ENCODE data around the gene INPP5J.

The INPP5J gene

GRCh38 chr22:31120230-31120629 is 2.5 kb upstream of the INPP5J start:
- Mint-ChIP-seq H3K4me3 (no peak overlapping the region), H3K27ac (no peak overlapping the region), H3K4me1 (ENCODE audit: low read depth) (no peaks in the 10 kb centered on the region), H3K27me3 (ENCODE audit: low read depth) (no peaks in the 10 kb centered on the region), H3K9me3 (no peaks in the 10 kb centered on the region), H3K36me3 (ENCODE audit: low read depth) (no peaks in the 10 kb centered on the region)
- DNase-seq (ENCODE audit: low spot score) = no peak

- H3K27me3 Mint-ChIP-seq (ENCODE audit: low read depth) = no peaks in the 10 kb centered on the region
- no peak overlapping the region for H3K27ac Mint-ChIP-seq
- no peaks in the 10 kb centered on the region for H3K36me3 Mint-ChIP-seq (ENCODE audit: low read depth)
- no peaks in the 10 kb centered on the region for H3K9me3 Mint-ChIP-seq
- no peak overlapping the region for H3K4me3 Mint-ChIP-seq
- no peak for DNase-seq (ENCODE audit: low spot score)
- no peaks in the 10 kb centered on the region for H3K4me1 Mint-ChIP-seq (ENCODE audit: low read depth)
These were observed 2.1 kb upstream of the INPP5J start for GRCh38 chr22:31120642-31121041.

- no peaks in the 10 kb centered on the region for H3K4me1 Mint-ChIP-seq (ENCODE audit: low read depth)
- no peak overlapping the region for H3K27ac Mint-ChIP-seq
- H3K27me3 Mint-ChIP-seq (ENCODE audit: low read depth) = no peaks in the 10 kb centered on the region
- H3K9me3 Mint-ChIP-seq = no peaks in the 10 kb centered on the region
- no peaks in the 10 kb centered on the region for H3K36me3 Mint-ChIP-seq (ENCODE audit: low read depth)
- no peak overlapping the region for H3K4me3 Mint-ChIP-seq
- DNase-seq (ENCODE audit: low spot score) = no peak
These were observed 1.4 kb upstream of the INPP5J start for GRCh38 chr22:31121403-31121802.

DNA sequence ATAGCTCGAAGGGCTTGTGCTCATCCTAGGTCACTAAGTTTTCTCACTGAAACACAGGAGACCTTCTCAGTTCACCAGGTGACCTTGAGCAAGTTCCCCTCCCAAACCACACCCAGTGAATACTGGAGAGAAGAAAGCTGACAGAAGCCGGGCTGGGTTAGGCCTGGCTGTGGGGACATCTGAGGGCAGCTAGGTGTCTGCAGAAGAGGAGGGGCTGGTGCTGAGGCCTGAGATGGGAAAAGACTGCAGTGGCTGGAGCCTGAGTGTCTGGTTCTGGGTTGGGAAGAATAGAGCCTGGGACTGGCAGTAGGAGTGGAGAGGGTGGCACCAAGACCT is 602 bp upstream of the INPP5J start:
- Mint-ChIP-seq H3K4me3 (no peak overlapping the region), H3K27me3 (ENCODE audit: low read depth) (no peaks in the 10 kb centered on the region), H3K36me3 (ENCODE audit: low read depth) (no peaks in the 10 kb centered on the region), H3K27ac (no peak overlapping the region), H3K9me3 (no peaks in the 10 kb centered on the region), H3K4me1 (ENCODE audit: low read depth) (peaks cover under 1% of the 10 kb centered on the region)
- no peak for DNase-seq (ENCODE audit: low spot score)

- H3K36me3 Mint-ChIP-seq (ENCODE audit: low read depth) = no peaks in the 10 kb centered on the region
- DNase-seq (ENCODE audit: low spot score) = no peak
- no peaks in the 10 kb centered on the region for H3K9me3 Mint-ChIP-seq
- H3K27ac Mint-ChIP-seq = no peak overlapping the region
- no peak overlapping the region for H3K4me3 Mint-ChIP-seq
- peaks cover 4% of the 10 kb centered on the region for H3K4me1 Mint-ChIP-seq (ENCODE audit: low read depth)
- H3K27me3 Mint-ChIP-seq (ENCODE audit: low read depth) = no peaks in the 10 kb centered on the region
These were observed 481 bp downstream of the INPP5J start for GRCh38 chr22:31123292-31123602.

DNA sequence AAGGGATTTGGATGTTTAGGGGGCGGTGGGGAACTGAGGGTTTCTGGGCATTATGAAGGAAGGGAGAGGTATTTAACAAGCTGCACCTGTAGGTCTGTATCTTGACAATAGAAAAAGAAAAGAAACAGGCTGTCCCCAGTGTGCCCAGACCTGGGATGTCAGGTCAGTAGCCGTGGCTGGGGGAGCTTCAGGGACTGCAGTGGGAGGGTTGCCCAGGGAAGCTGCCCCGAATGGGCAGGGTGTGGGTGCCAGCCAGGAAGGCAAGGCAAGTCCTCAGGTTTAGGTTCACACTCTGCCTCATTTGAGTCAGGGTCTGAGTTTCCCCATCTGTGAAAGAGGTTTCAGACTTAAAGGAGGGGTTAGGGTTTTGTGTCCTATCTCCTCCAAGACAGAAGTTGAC is 1.5 kb downstream of the INPP5J start:
- no peaks in the 10 kb centered on the region for H3K27me3 Mint-ChIP-seq (ENCODE audit: low read depth)
- no peaks in the 10 kb centered on the region for H3K36me3 Mint-ChIP-seq (ENCODE audit: low read depth)
- no peak for DNase-seq (ENCODE audit: low spot score)
- H3K27ac Mint-ChIP-seq = no peak overlapping the region
- no peak overlapping the region for H3K4me3 Mint-ChIP-seq
- no peaks in the 10 kb centered on the region for H3K9me3 Mint-ChIP-seq
- peaks cover 4% of the 10 kb centered on the region for H3K4me1 Mint-ChIP-seq (ENCODE audit: low read depth)

GRCh38 chr22:31124811-31125465 is 2.2 kb downstream of the INPP5J start:
- H3K4me3 Mint-ChIP-seq = no peak overlapping the region
- DNase-seq (ENCODE audit: low spot score) = no peak
- H3K27me3 Mint-ChIP-seq (ENCODE audit: low read depth) = no peaks in the 10 kb centered on the region
- peaks cover 4% of the 10 kb centered on the region for H3K4me1 Mint-ChIP-seq (ENCODE audit: low read depth)
- H3K27ac Mint-ChIP-seq = no peak overlapping the region
- H3K36me3 Mint-ChIP-seq (ENCODE audit: low read depth) = no peaks in the 10 kb centered on the region
- H3K9me3 Mint-ChIP-seq = no peaks in the 10 kb centered on the region

DNA sequence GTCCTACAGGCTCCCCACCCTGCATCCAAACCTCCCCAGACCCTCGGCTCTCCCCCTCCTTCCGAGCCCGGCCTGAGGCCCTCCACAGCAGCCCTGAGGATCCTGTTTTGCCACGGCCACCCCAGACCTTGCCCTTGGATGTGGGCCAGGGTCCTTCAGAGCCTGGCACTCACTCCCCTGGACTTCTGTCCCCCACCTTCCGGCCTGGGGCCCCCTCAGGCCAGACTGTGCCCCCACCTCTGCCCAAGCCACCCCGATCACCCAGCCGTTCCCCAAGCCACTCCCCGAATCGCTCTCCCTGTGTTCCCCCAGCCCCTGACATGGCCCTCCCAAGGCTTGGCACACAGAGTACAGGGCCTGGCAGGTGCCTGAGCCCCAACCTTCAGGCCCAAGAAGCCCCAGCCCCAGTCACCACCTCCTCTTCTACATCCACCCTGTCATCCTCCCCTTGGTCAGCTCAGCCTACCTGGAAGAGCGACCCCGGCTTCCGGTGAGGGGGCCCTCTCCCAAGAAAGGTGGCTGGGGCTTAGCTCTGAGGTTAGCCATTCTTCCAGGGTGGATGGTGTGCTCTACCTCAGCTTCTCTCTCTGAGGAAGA is 2.9 kb downstream of the INPP5J start:
- H3K4me3 Mint-ChIP-seq = no peak overlapping the region
- no peak overlapping the region for H3K27ac Mint-ChIP-seq
- no peaks in the 10 kb centered on the region for H3K9me3 Mint-ChIP-seq
- H3K27me3 Mint-ChIP-seq (ENCODE audit: low read depth) = no peaks in the 10 kb centered on the region
- H3K36me3 Mint-ChIP-seq (ENCODE audit: low read depth) = no peaks in the 10 kb centered on the region
- DNase-seq (ENCODE audit: low spot score) = no peak
- peaks cover 4% of the 10 kb centered on the region for H3K4me1 Mint-ChIP-seq (ENCODE audit: low read depth)

DNA sequence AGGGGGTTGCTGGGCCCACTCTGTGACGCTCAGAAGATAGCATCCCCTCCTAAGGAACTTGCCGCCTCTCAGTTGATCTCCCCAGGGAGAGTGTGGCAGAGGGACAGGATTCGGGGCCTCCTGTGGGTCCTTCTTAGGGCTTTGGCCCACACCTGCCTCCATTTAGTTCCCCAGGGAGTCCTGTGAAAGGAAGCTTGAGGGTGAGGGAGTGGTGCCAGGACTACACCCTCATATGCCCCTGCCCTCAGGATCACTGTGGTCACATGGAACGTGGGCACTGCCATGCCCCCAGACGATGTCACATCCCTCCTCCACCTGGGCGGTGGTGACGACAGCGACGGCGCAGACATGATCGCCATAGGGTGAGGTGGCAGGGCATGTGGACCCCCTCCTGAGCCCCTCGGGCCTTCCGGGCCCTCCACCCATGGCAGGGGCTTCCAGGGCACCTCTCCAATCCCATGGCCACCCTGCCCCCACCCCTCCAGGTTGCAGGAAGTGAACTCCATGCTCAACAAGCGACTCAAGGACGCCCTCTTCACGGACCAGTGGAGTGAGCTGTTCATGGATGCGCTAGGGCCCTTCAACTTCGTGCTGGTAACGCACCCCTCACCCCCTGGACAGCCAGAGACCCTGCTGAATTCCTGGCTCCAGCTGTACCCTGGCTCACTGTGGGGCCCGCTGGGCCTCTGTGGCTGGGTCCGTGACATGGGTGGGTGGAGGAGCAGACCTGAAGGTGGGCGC is 3.5 kb downstream of the INPP5J start:
- Mint-ChIP-seq H3K27ac (no peak overlapping the region), H3K4me1 (ENCODE audit: low read depth) (peaks cover 4% of the 10 kb centered on the region), H3K36me3 (ENCODE audit: low read depth) (no peaks in the 10 kb centered on the region), H3K4me3 (no peak overlapping the region), H3K9me3 (no peaks in the 10 kb centered on the region), H3K27me3 (ENCODE audit: low read depth) (no peaks in the 10 kb centered on the region)
- DNase-seq (ENCODE audit: low spot score) = no peak

GRCh38 chr22:31126869-31127175 is 4.1 kb downstream of the INPP5J start:
- Mint-ChIP-seq H3K4me3 (no peak overlapping the region), H3K36me3 (ENCODE audit: low read depth) (no peaks in the 10 kb centered on the region), H3K4me1 (ENCODE audit: low read depth) (peaks cover 4% of the 10 kb centered on the region), H3K27me3 (ENCODE audit: low read depth) (no peaks in the 10 kb centered on the region), H3K9me3 (no peaks in the 10 kb centered on the region), H3K27ac (no peak overlapping the region)
- no peak for DNase-seq (ENCODE audit: low spot score)

GRCh38 chr22:31127181-31127772 is 4.5 kb downstream of the INPP5J start:
- Mint-ChIP-seq H3K9me3 (no peaks in the 10 kb centered on the region), H3K4me3 (no peak overlapping the region), H3K27me3 (ENCODE audit: low read depth) (no peaks in the 10 kb centered on the region), H3K36me3 (ENCODE audit: low read depth) (no peaks in the 10 kb centered on the region), H3K27ac (no peak overlapping the region), H3K4me1 (ENCODE audit: low read depth) (peaks cover 4% of the 10 kb centered on the region)
- no peak for DNase-seq (ENCODE audit: low spot score)

GRCh38 chr22:31128156-31128555 is 5.4 kb downstream of the INPP5J start:
- Mint-ChIP-seq H3K27ac (no peak overlapping the region), H3K27me3 (ENCODE audit: low read depth) (no peaks in the 10 kb centered on the region)

DNA sequence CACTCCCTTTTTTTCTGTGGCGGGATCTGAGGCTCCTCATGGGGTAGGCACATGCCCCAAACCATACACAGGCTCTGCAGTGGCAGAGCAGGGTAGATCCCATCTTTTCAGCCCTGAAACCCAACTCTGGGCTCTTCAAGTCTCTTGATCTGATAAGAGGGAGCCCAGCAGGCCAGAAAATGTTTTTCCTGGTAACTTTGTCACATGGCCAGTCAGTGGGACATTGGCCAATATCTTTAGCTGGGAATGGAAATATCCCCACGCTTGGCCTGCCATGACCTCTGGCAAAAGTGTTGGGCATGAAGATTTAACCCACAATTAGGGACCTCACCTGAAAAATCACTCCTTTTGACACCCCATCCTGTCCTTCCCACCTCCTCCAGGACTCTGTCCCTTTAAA is 8.1 kb downstream of the INPP5J start:
- H3K27ac Mint-ChIP-seq = no peak overlapping the region
- no peaks in the 10 kb centered on the region for H3K9me3 Mint-ChIP-seq
- H3K4me1 Mint-ChIP-seq (ENCODE audit: low read depth) = peaks cover 4% of the 10 kb centered on the region
- no peaks in the 10 kb centered on the region for H3K27me3 Mint-ChIP-seq (ENCODE audit: low read depth)
- DNase-seq (ENCODE audit: low spot score) = no peak
- no peaks in the 10 kb centered on the region for H3K36me3 Mint-ChIP-seq (ENCODE audit: low read depth)
- H3K4me3 Mint-ChIP-seq = no peak overlapping the region

More at GRCh38 chr22:31128156-31128555, 5.4 kb downstream of the INPP5J start:
- peaks cover 4% of the 10 kb centered on the region for H3K4me1 Mint-ChIP-seq (ENCODE audit: low read depth)
- H3K36me3 Mint-ChIP-seq (ENCODE audit: low read depth) = no peaks in the 10 kb centered on the region
- no peaks in the 10 kb centered on the region for H3K9me3 Mint-ChIP-seq
- no peak for DNase-seq (ENCODE audit: low spot score)
- H3K4me3 Mint-ChIP-seq = no peak overlapping the region

- no peak for DNase-seq (ENCODE audit: low spot score)
- Mint-ChIP-seq H3K27me3 (ENCODE audit: low read depth) (no peaks in the 10 kb centered on the region), H3K36me3 (ENCODE audit: low read depth) (no peaks in the 10 kb centered on the region), H3K27ac (no peak overlapping the region), H3K4me1 (ENCODE audit: low read depth) (no peaks in the 10 kb centered on the region), H3K4me3 (no peak overlapping the region), H3K9me3 (no peaks in the 10 kb centered on the region)
These were observed 11.1 kb downstream of the INPP5J start for GRCh38 chr22:31133911-31134310.

Data from T-helper 2 cell treated with Interferon-gamma antibody and Interleukin-4, amounts not matched to agents 5 μg/mL and 100 μg/mL, for 36 hours (primary cell).